GM12865 (cell line): ENCODE data around the gene PRSS50.

Experiments
- DNase-seq: peaks from one replicate; pipeline ENCODE4 v3.0.0; 2010; ENCODE audit warnings: low read depth
- H3K4me3 ChIP-seq: 2 replicates; pipeline ENCODE4 v1.5.1; 2011; ENCODE audit warnings: mild to moderate bottlenecking, low read depth, low read length, control low read depth
- TF ChIP-seq, protein P1 (sequence below): IDR thresholded peaks from 2 replicates; pipeline ENCODE4 v1.5.1; 2011; ENCODE audit warnings: low read length, control low read depth, low read depth, inconsistent platforms; ENCODE audit not compliant: insufficient read depth; ENCODE audit errors: missing control alignments

Gene PRSS50

DNA sequence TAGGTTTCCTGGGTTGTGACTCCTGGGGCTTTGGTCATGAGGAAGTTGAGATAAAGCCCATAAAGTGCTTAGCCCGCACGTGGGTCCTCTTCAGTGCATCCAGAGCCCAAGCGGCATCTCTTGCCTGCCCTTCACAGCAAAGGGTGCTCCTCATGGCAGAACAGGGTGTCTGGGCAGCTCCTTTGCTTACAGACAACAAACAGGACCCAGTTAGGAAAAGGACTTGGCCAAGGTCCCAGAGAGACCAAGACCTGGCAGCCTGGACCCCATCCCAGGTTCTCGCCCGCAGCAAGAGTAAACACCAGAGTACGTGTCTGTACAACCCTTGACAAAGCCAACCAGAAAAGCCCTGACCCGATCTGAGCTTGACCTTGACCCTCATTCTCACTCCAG lies 51.2 kb downstream of the PRSS50 start:
- H3K4me3 ChIP-seq = no peak overlapping the region
- DNase-seq = no peak
- TF ChIP-seq, protein P1, sequence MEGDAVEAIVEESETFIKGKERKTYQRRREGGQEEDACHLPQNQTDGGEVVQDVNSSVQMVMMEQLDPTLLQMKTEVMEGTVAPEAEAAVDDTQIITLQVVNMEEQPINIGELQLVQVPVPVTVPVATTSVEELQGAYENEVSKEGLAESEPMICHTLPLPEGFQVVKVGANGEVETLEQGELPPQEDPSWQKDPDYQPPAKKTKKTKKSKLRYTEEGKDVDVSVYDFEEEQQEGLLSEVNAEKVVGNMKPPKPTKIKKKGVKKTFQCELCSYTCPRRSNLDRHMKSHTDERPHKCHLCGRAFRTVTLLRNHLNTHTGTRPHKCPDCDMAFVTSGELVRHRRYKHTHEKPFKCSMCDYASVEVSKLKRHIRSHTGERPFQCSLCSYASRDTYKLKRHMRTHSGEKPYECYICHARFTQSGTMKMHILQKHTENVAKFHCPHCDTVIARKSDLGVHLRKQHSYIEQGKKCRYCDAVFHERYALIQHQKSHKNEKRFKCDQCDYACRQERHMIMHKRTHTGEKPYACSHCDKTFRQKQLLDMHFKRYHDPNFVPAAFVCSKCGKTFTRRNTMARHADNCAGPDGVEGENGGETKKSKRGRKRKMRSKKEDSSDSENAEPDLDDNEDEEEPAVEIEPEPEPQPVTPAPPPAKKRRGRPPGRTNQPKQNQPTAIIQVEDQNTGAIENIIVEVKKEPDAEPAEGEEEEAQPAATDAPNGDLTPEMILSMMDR = no peak

DNA sequence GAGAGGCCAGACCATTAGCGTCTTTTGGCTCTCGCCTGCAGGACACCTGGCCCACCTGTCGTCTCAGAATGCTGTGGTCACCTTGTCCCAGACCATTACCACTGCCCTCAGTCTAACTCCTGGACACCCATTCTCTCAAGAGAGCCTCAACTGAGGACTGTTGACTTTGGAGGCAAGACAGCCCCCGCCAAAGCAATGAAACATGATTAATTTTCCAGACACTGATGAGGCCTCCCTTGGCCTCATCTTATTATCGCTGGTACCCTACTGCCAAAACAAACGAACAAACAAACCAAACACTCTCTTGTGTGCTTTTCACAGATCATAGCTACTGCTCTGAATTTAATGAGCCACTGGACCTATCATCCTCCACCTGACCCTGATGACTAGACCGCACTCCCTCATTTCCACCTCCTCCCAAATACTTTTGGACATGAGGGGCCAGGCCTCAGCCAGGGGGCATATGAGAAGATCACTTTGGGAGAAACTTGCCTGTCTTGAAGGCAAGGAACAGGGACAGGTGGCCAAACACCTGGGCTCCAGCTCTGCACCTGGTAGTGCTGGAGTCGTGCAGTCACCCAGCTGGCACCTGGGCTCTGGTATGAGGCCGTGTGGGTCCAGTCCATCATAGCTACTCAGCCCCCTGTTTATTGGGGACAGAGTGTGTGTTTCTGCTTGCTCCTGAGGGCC lies 51.8 kb downstream of the PRSS50 start:
- H3K4me3 ChIP-seq = no peak overlapping the region
- TF ChIP-seq, protein P1 = no peak
- DNase-seq = no peak

DNA sequence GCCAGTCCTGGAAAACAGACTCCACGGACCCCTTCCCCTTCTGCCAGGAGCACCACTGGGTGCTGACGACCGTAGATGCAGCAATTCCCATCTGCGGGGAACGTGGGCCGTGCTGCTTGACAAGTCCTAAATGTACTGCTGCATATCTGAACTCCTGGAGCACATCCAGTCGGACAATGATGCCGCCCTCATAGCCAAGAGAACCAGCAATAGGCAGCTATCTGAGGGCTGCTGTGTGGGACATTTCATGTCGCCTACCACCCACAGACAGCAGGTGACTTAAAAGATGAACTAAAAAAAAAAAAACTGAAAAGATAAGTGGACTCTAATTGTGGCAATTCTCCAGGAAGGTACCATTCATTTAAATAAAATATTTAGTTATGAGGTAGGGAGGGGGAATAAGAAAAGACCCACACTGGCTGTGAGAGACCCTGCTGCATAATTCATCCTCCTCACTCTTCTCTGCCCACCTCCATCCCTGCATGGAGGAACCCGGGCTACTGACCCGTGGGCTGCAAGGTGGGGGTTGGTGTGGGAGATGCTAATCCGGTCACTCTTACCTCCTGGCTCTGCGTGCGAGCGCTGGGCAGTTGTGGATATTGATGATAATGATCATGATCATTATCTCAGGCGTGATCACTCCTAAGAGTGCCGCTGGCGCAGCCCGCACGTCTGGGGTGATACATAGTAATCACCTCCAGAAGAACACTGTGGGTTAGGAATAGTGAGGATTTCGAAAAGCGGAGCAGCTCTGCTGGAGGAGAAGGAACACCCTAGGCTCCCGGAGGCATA lies 52.5 kb downstream of the PRSS50 start:
- H3K4me3 ChIP-seq = no peak overlapping the region
- TF ChIP-seq, protein P1 = no peak
- no peak for DNase-seq

DNA sequence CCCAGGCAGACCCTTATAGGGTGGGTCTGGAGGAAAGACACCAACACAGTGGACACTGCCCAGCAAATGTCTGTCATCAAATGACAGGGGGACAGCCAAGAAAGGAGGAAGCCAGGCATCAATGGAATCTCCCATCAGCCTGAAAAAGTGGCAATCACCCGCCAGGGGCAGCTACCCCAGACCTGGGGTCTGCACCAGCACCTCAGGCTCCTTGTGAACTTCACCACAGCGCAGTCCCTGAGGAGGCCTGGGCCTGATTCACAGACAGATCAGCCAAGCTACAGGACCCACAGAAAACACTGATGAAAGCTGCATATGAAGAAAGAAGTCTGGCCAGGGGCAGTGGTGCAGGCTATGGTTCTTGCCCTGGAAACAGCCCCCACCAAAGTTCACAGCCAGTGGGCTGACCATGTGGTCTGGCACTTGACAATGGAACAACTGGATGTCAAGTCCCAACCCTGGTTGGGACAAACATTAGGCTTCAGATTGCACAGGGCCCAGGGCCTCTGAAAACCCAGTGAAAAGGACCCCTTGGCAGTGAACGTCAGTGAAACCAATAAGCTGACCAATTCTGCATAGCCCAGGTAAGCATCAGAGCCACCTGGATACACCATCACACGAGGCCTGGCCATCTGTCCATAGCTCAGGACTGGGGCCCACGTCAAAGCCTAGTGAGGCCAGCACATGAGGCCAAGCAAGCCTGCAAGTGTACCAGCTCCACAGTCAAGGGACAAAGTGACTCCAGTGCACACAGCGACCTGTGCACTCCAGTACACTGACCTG lies 53.3 kb downstream of the PRSS50 start:
- DNase-seq = no peak

DNA sequence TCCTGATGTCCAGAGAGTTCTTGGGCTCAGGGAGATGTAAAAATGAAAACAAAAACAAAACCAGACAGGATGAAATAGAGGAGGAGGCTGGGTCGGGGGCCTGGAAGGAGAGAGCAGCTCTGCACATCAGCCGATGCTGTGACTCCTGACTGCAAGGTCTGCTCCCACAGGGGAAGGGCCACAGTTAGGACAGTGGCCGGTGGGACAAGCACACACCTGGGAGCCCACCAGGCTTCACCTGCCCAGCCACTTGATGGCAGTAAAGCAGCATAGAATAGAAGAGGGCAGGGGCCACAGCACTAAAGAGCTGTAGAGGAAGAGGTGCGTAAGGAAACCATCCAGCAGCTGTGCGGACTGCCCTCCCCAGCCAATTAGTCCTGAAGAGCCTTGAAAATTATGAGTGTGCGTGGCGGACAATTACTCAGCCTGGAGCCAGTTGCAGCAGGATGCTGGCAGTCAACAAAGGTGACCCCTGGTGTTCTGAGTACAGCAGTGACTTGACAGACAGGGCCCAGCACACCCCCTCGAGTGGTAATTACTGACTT lies 54.0 kb downstream of the PRSS50 start:
- DNase-seq = no peak
- no peak overlapping the region for H3K4me3 ChIP-seq
- TF ChIP-seq, protein P1 = no peak

More for the DNA sequence above, 53.3 kb downstream of the PRSS50 start:
- no peak overlapping the region for H3K4me3 ChIP-seq
- TF ChIP-seq, protein P1 = no peak

DNA sequence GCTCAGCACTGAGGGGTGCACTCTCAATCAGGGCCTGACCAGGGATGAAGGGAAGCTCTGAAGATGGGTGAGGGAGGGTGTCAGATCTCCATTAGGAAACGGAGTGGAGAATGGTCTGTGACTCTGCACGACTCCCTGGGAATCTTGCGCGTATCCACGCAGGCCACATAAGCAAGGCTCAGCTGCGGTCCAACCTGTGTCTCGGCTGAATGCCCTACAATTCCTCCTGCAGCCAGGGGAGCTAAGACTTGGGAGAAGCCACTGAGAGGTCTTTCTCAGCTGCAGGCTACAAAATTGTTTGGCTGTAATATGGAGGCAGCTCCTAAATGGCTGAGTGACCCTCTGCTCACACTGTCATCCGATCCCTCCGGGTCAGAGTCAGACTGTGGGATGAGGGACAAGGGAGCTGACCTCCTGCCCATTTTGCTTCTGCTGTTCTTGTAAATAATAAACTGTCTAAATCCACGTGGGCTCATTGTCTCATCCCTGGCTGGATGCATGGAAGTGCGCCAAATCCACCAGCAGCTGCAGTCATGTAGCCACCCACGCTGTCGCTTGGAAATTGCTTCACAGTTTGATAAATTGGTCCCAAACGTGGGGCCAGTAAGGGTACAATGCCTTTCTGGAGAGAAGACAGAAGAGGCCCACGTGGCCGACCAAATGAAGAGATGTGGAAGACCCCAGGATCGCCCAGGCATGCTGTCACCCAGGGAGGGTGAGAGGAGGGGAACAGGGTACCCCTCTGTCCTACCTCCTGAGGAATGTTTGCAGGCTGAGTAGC lies 54.7 kb downstream of the PRSS50 start:
- TF ChIP-seq, protein P1 = no peak
- H3K4me3 ChIP-seq = no peak overlapping the region
- DNase-seq = no peak
